Measurements from ENCODE around the gene COL4A1.
A peak's percentile ranks its signal among the peaks of the same experiment; 100 is the strongest.

Gene COL4A1

GRCh38 chr13:110194451-110194850 lies 112.5 kb downstream of the COL4A1 start:
- no peak for DNase-seq (ENCODE audit: low read depth)
- H3K4me3 ChIP-seq (ENCODE audit: low read length), result no peak overlapping the region
- TF ChIP-seq CTCF (IDR thresholded peaks at IDR 0.05; ENCODE audit: insufficient read depth, low read depth, low read length, missing control alignments), result no peak

- no peak for TF ChIP-seq CTCF (IDR thresholded peaks at IDR 0.05; ENCODE audit: insufficient read depth, low read depth, low read length, missing control alignments)
- DNase-seq (ENCODE audit: low read depth), result no peak
- H3K4me3 ChIP-seq (ENCODE audit: low read length), result no peak overlapping the region
Observed at GRCh38 chr13:110193491-110193890, 113.5 kb downstream of the COL4A1 start.

- TF ChIP-seq CTCF (IDR thresholded peaks at IDR 0.05; ENCODE audit: insufficient read depth, low read depth, low read length, missing control alignments), result no peak
- H3K4me3 ChIP-seq (ENCODE audit: low read length), result no peak overlapping the region
Observed at GRCh38 chr13:110192472-110192871, 114.5 kb downstream of the COL4A1 start.

GRCh38 chr13:110187641-110188161 lies 119.3 kb downstream of the COL4A1 start:
- TF ChIP-seq CTCF (IDR thresholded peaks at IDR 0.05; ENCODE audit: insufficient read depth, low read depth, low read length, missing control alignments), result no peak
- H3K4me3 ChIP-seq (ENCODE audit: low read length), result no peak overlapping the region
- peak; percentile 80 for DNase-seq (ENCODE audit: low read depth)

More at GRCh38 chr13:110192472-110192871, 114.5 kb downstream of the COL4A1 start:
- DNase-seq (ENCODE audit: low read depth), result no peak

GRCh38 chr13:110186231-110186855 lies 120.6 kb downstream of the COL4A1 start:
- DNase-seq (ENCODE audit: low read depth), result no peak
- H3K4me3 ChIP-seq (ENCODE audit: low read length), result no peak overlapping the region
- TF ChIP-seq CTCF (IDR thresholded peaks at IDR 0.05; ENCODE audit: insufficient read depth, low read depth, low read length, missing control alignments), result no peak

- DNase-seq (ENCODE audit: low read depth), result no peak
- no peak overlapping the region for H3K4me3 ChIP-seq (ENCODE audit: low read length)
- no peak for TF ChIP-seq CTCF (IDR thresholded peaks at IDR 0.05; ENCODE audit: insufficient read depth, low read depth, low read length, missing control alignments)
Observed at GRCh38 chr13:110185696-110186095, 121.3 kb downstream of the COL4A1 start.

- TF ChIP-seq CTCF (IDR thresholded peaks at IDR 0.05; ENCODE audit: insufficient read depth, low read depth, low read length, missing control alignments), result no peak
- no peak for DNase-seq (ENCODE audit: low read depth)
Observed at GRCh38 chr13:110183910-110184309, 123.0 kb downstream of the COL4A1 start.

More at GRCh38 chr13:110183910-110184309, 123.0 kb downstream of the COL4A1 start:
- H3K4me3 ChIP-seq (ENCODE audit: low read length), result no peak overlapping the region

Measured in epithelial cell of esophagus (primary cell).